H9 (cell line): ENCODE results near the gene ITGB2. TPM values are rescaled to one million over a fixed set of nuclear protein-coding genes. Genes with fewer than 3 reads are reported as not detected.

ENCODE experiments used
- DNase-seq: peaks from one replicate; pipeline ENCODE4 v3.0.0-alpha.2; 2017
- H2AFZ ChIP-seq: one replicate; pipeline ENCODE4 v1.6.1; 2013; ENCODE audit warnings: mild to moderate bottlenecking, low read length, control low read depth, moderate library complexity
- H2AK5ac ChIP-seq: 2 replicates; pipeline ENCODE4 v1.6.1; 2013; ENCODE audit warnings: low read length, control low read depth, mixed read lengths; ENCODE audit not compliant: insufficient read length
- H2BK120ac ChIP-seq: one replicate; pipeline ENCODE4 v1.6.1; 2013; ENCODE audit warnings: low read depth, mild to moderate bottlenecking, low read length, control low read depth, inconsistent platforms; ENCODE audit not compliant: poor library complexity, severe bottlenecking
- H2BK12ac ChIP-seq: 2 replicates; pipeline ENCODE4 v1.6.1; 2013; ENCODE audit warnings: low read length, control low read depth, mixed read lengths, low read depth; ENCODE audit not compliant: insufficient read length
- H2BK15ac ChIP-seq: 2 replicates; pipeline ENCODE4 v1.6.1; 2013; ENCODE audit warnings: low read depth, low read length, control low read depth
- H2BK20ac ChIP-seq: one replicate; pipeline ENCODE4 v1.6.1; 2013; ENCODE audit warnings: low read depth, mild to moderate bottlenecking, low read length, control low read depth, inconsistent platforms; ENCODE audit not compliant: poor library complexity, severe bottlenecking
- H2BK5ac ChIP-seq: 2 replicates; pipeline ENCODE4 v1.6.1; 2013; ENCODE audit warnings: low read length, control low read depth, mixed read lengths; ENCODE audit not compliant: insufficient read length
- H3K14ac ChIP-seq: 2 replicates; pipeline ENCODE4 v1.6.1; 2013; ENCODE audit warnings: low read length, control low read depth; ENCODE audit not compliant: insufficient read depth
- H3K18ac ChIP-seq: 2 replicates; pipeline ENCODE4 v1.6.1; 2013; ENCODE audit warnings: low read depth, mild to moderate bottlenecking, mixed read lengths, low read length, control low read depth; ENCODE audit not compliant: insufficient read length
- H3K23ac ChIP-seq: 2 replicates; pipeline ENCODE4 v1.6.1; 2013; ENCODE audit warnings: low read length, control low read depth, mixed read lengths, low read depth; ENCODE audit not compliant: insufficient read length
- H3K23me2 ChIP-seq: 2 replicates; pipeline ENCODE4 v1.6.1; 2013; ENCODE audit warnings: low read depth, mild to moderate bottlenecking, mixed read lengths, low read length, control low read depth; ENCODE audit not compliant: insufficient read length, poor library complexity, severe bottlenecking
- H3K27ac ChIP-seq: 2 replicates; pipeline ENCODE4 v1.5.1; 2013; ENCODE audit warnings: low read length, control low read depth, mixed read lengths, low read depth; ENCODE audit not compliant: insufficient read length
- H3K27me3 ChIP-seq: 2 replicates; pipeline ENCODE4 v1.6.1; 2013; ENCODE audit warnings: low read length, control low read depth, inconsistent platforms; ENCODE audit not compliant: insufficient read depth
- H3K4ac ChIP-seq: 2 replicates; pipeline ENCODE4 v1.6.1; 2013; ENCODE audit warnings: low read depth, mild to moderate bottlenecking, control low read depth, inconsistent platforms, low read length, moderate library complexity
- H3K4me1 ChIP-seq: 2 replicates; pipeline ENCODE4 v1.6.1; 2013; ENCODE audit warnings: low read length, control low read depth, inconsistent platforms; ENCODE audit not compliant: insufficient read depth
- H3K4me2 ChIP-seq: 2 replicates; pipeline ENCODE4 v1.6.1; 2013; ENCODE audit warnings: low read length, control low read depth, mixed read lengths; ENCODE audit not compliant: insufficient read length, insufficient read depth
- H3K56ac ChIP-seq: 2 replicates; pipeline ENCODE4 v1.6.1; 2013; ENCODE audit warnings: low read depth, mild to moderate bottlenecking, mixed read lengths, low read length, control low read depth; ENCODE audit not compliant: insufficient read length
- H3K79me1 ChIP-seq: 2 replicates; pipeline ENCODE4 v1.6.1; 2013; ENCODE audit warnings: low read depth, mild to moderate bottlenecking, moderate library complexity, low read length, control low read depth, inconsistent platforms; ENCODE audit not compliant: insufficient read depth, poor library complexity, severe bottlenecking
- H3K79me2 ChIP-seq: 2 replicates; pipeline ENCODE4 v1.6.1; 2013; ENCODE audit warnings: low read length, control low read depth, inconsistent platforms; ENCODE audit not compliant: insufficient read depth
- H3K9ac ChIP-seq: 2 replicates; pipeline ENCODE4 v1.6.1; 2013; ENCODE audit warnings: low read length, control low read depth, mixed read lengths; ENCODE audit not compliant: insufficient read length; ENCODE audit errors: extremely low read depth
- H3K9me3 ChIP-seq: one replicate; pipeline ENCODE4 v1.6.1; 2013; ENCODE audit warnings: low read depth, low read length, inconsistent platforms; ENCODE audit not compliant: control insufficient read depth
- H3T11ph ChIP-seq: one replicate; pipeline ENCODE4 v1.6.1; 2013; ENCODE audit warnings: mild to moderate bottlenecking, low read length, control low read depth, inconsistent platforms
- H4K20me1 ChIP-seq: one replicate; pipeline ENCODE4 v1.6.1; 2013; ENCODE audit not compliant: control insufficient read depth, insufficient read length, insufficient read depth
- H4K5ac ChIP-seq: 2 replicates; pipeline ENCODE4 v1.6.1; 2013; ENCODE audit warnings: low read depth, mild to moderate bottlenecking, mixed read lengths, low read length, control low read depth; ENCODE audit not compliant: insufficient read length
- H4K8ac ChIP-seq: replicated peaks from 2 replicates; pipeline ENCODE4 v1.6.1; 2013; ENCODE audit warnings: low read length, control low read depth, mixed read lengths, low read depth; ENCODE audit not compliant: insufficient read length
- H4K91ac ChIP-seq: 2 replicates; pipeline ENCODE4 v1.6.1; 2013; ENCODE audit warnings: low read depth, mild to moderate bottlenecking, moderate library complexity, mixed read lengths, low read length, control low read depth; ENCODE audit not compliant: insufficient read length
- H3K27ac Mint-ChIP-seq, 3 experiments: 2 replicates in 2 of 3; 3 replicates in 1 of 3; pipeline ENCODE4 v1.8.0; 2020 to 2021; ENCODE audit warnings: mixed read lengths in 3 of 3, mild to moderate bottlenecking in 1 of 3, moderate library complexity in 1 of 3
- H3K27me3 Mint-ChIP-seq: 2 replicates; pipeline ENCODE4 v1.8.0; 2021; ENCODE audit warnings: low read depth, mild to moderate bottlenecking, moderate library complexity, mixed read lengths
- H3K36me3 Mint-ChIP-seq, 3 experiments: 2 replicates in 2 of 3; 3 replicates in 1 of 3; pipeline ENCODE4 v1.8.0; 2020 to 2021; ENCODE audit warnings: low read depth in 3 of 3, mixed read lengths in 3 of 3; ENCODE audit not compliant: insufficient read depth in 1 of 3
- H3K4me1 Mint-ChIP-seq, 2 experiments: 2 replicates each; pipeline ENCODE4 v1.8.0; 2020; ENCODE audit warnings: mixed read lengths in 2 of 2
- H3K4me3 Mint-ChIP-seq, 2 experiments: 2 replicates in 1 of 2; 3 replicates in 1 of 2; pipeline ENCODE4 v1.8.0; 2020 to 2021; ENCODE audit warnings: mild to moderate bottlenecking in 2 of 2, mixed read lengths in 2 of 2, moderate library complexity in 1 of 2
- H3K9me3 Mint-ChIP-seq, 2 experiments: 2 replicates in 1 of 2; 3 replicates in 1 of 2; pipeline ENCODE4 v1.8.0; 2020; ENCODE audit warnings: mild to moderate bottlenecking in 2 of 2, mixed read lengths in 2 of 2, moderate library complexity in 1 of 2
- WGBS: extraction: QIAGEN DNeasy Blood & Tissue Kit; methylation state at CpG from one replicate; pipeline ENCODE4 v1.1.7; 2013; ENCODE audit warnings: missing lambda C conversion rate, low lambda C conversion rate, mixed read lengths; ENCODE audit not compliant: insufficient read length; ENCODE audit errors: extremely low coverage; 5-methylcytosine and 5-hydroxymethylcytosine counted together
- total RNA-seq: library from RNA; stranded (reverse); gene quantifications from 2 replicates; pipeline ENCODE4 v1.2.1, GENCODE V29; 2021
- TF ChIP-seq, protein P1 (sequence below): fragments of 200-600 bp; sonication (generic); conservative IDR thresholded peaks from 3 replicates; pipeline ENCODE4 v1.8.0; 2021; ENCODE audit warnings: antibody characterized with exemption, mild to moderate bottlenecking

Gene ITGB2
- total RNA-seq, 1 experiment from 2014 or later = 1.1 TPM

DNA sequence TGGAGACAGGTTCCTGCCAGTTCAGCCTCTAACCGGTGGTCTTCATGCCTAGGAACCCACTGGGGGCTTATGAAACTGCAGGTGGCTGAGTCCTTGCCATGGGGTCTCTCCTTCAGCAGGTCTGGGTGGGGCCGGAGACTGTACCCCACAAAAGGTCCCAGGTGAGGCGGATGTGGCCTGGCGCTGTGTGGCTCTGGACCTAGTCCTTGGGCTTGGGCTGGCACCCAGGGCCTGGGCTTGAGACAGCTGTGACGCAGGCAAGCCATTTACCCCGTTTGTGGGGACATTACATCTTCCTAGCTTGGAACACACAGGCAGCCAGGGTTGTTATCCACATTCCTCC is 13.2 kb upstream of the ITGB2 start:
- no CpG with 5 or more reads among the region's 6 CpGs for WGBS

More for the DNA sequence above, 13.2 kb upstream of the ITGB2 start:
- H2BK120ac ChIP-seq = no peak overlapping the region
- no peak overlapping the region for H4K8ac ChIP-seq
- no peak overlapping the region for H2BK20ac ChIP-seq
- no peak overlapping the region for H2BK15ac ChIP-seq
- no peak overlapping the region for H4K91ac ChIP-seq
- no peak overlapping the region for H3K18ac ChIP-seq
- H3K23ac ChIP-seq = no peak overlapping the region
- H3K4ac ChIP-seq = no peak overlapping the region
- H2BK12ac ChIP-seq = no peak overlapping the region
- H4K20me1 ChIP-seq = no peaks in the 10 kb centered on the region
- peaks cover 13% of the 10 kb centered on the region for H3K23me2 ChIP-seq
- no peak overlapping the region for H3K4me3 Mint-ChIP-seq
- no peak for DNase-seq
- no peaks in the 10 kb centered on the region for H3K79me2 ChIP-seq
- no peaks in the 10 kb centered on the region for H3K79me1 ChIP-seq
- TF ChIP-seq, protein P1, sequence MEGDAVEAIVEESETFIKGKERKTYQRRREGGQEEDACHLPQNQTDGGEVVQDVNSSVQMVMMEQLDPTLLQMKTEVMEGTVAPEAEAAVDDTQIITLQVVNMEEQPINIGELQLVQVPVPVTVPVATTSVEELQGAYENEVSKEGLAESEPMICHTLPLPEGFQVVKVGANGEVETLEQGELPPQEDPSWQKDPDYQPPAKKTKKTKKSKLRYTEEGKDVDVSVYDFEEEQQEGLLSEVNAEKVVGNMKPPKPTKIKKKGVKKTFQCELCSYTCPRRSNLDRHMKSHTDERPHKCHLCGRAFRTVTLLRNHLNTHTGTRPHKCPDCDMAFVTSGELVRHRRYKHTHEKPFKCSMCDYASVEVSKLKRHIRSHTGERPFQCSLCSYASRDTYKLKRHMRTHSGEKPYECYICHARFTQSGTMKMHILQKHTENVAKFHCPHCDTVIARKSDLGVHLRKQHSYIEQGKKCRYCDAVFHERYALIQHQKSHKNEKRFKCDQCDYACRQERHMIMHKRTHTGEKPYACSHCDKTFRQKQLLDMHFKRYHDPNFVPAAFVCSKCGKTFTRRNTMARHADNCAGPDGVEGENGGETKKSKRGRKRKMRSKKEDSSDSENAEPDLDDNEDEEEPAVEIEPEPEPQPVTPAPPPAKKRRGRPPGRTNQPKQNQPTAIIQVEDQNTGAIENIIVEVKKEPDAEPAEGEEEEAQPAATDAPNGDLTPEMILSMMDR = no peak
- H3T11ph ChIP-seq = no peak overlapping the region
- H2BK5ac ChIP-seq = no peak overlapping the region
- no peak overlapping the region for H3K56ac ChIP-seq
- no peak overlapping the region for H3K27ac ChIP-seq
- no peak overlapping the region for H2AFZ ChIP-seq
- H2AK5ac ChIP-seq = no peak overlapping the region
- no peak overlapping the region for H4K5ac ChIP-seq
- H3K9ac ChIP-seq = no peak overlapping the region
- H3K27ac Mint-ChIP-seq = no peak overlapping the region
- no peak overlapping the region for H3K14ac ChIP-seq
- H3K4me2 ChIP-seq = no peak overlapping the region
- H3K4me1 Mint-ChIP-seq = peaks cover 25 to 26% of the 10 kb centered on the region in 2 experiments
- peaks cover 64% of the 10 kb centered on the region for H3K27me3 Mint-ChIP-seq
- no peaks in the 10 kb centered on the region for H3K36me3 Mint-ChIP-seq
- H3K4me1 ChIP-seq = no peaks in the 10 kb centered on the region
- no peaks in the 10 kb centered on the region for H3K9me3 ChIP-seq
- H3K27me3 ChIP-seq = peaks cover 21% of the 10 kb centered on the region; the same call in 1 of the 2 replicates
- peaks cover 2% of the 10 kb centered on the region in 2 experiments; a peak in 1 of 5 replicates for H3K9me3 Mint-ChIP-seq
